CD4-positive, alpha-beta T cell (primary cell): ENCODE data around the gene SLX4. TPM values are rescaled to one million over a fixed set of nuclear protein-coding genes. Genes with fewer than 3 reads are reported as not detected.

Experiments used
- ATAC-seq: fragments of 200-7000 bp; cut with Tn5 transposase; one replicate; pipeline ENCODE4 v1.10.0; 2022; ENCODE audit warnings: mild to moderate bottlenecking; ENCODE audit not compliant: poor library complexity
- CTCF ChIA-PET: fragments of 350-600 bp; sonication (Branson Sonifier 250); formaldehyde crosslinking; loops from one replicate; lab custom pipeline; 2021; ENCODE audit warnings: antibody characterized with exemption, inconsistent platforms; lab: Charles Lee
- POLR2A ChIA-PET: fragments of 350-600 bp; sonication (Branson Sonifier 250); formaldehyde crosslinking; loops from one replicate; lab custom pipeline; 2021; ENCODE audit warnings: antibody characterized with exemption, inconsistent platforms; lab: Charles Lee
- DNase-seq, 14 experiments: peaks; one replicate each; pipeline ENCODE4 v3.0.0-alpha.2; 2013 to 2020; ENCODE audit warnings: mixed read lengths in 2 of 14
- H3K27ac ChIP-seq, 2 donors: one replicate each; pipeline versions ENCODE4 v1.5.1 to v1.7.0; 2013; ENCODE audit warnings: low read length in 2 of 2, low read depth in 1 of 2, mild to moderate bottlenecking in 1 of 2
- H3K27me3 ChIP-seq, 2 experiments: 1 replicate in 1 of 2; 2 replicates in 1 of 2; pipeline versions ENCODE4 v1.6.1 to v1.7.0; 2013; ENCODE audit warnings: low read length in 2 of 2, control low read depth in 1 of 2, mild to moderate bottlenecking in 1 of 2, moderate library complexity in 1 of 2; ENCODE audit not compliant: insufficient read depth in 2 of 2, control insufficient read depth in 1 of 2
- H3K36me3 ChIP-seq: one replicate; pipeline ENCODE4 v1.6.1; 2013; ENCODE audit warnings: low read length, control low read depth; ENCODE audit not compliant: insufficient read depth
- H3K4me1 ChIP-seq: one replicate; pipeline ENCODE4 v1.6.1; 2013; ENCODE audit warnings: low read length, control low read depth; ENCODE audit not compliant: insufficient read depth
- H3K4me3 ChIP-seq: one replicate; pipeline ENCODE4 v1.5.1; 2013; ENCODE audit warnings: mild to moderate bottlenecking, low read length, moderate library complexity
- H3K9me3 ChIP-seq, 2 experiments: 1 replicate in 1 of 2; 2 replicates in 1 of 2; pipeline versions ENCODE4 v1.6.1 to v1.7.0; 2013; ENCODE audit warnings: low read length in 2 of 2, mild to moderate bottlenecking in 2 of 2, control low read depth in 1 of 2, moderate library complexity in 1 of 2; ENCODE audit not compliant: control insufficient read depth in 1 of 2, insufficient read depth in 1 of 2
- H3K27ac Mint-ChIP-seq: one replicate; pipeline ENCODE4 v1.8.0; 2020; ENCODE audit warnings: mixed read lengths
- H3K27me3 Mint-ChIP-seq: one replicate; pipeline ENCODE4 v1.8.0; 2021; ENCODE audit warnings: mixed read lengths
- H3K36me3 Mint-ChIP-seq: one replicate; pipeline ENCODE4 v1.8.0; 2021; ENCODE audit warnings: low read depth, mixed read lengths
- H3K4me1 Mint-ChIP-seq: one replicate; pipeline ENCODE4 v1.8.0; 2021; ENCODE audit warnings: low read depth, mixed read lengths
- H3K4me3 Mint-ChIP-seq: one replicate; pipeline ENCODE4 v1.8.0; 2020; ENCODE audit warnings: mild to moderate bottlenecking, mixed read lengths
- H3K9me3 Mint-ChIP-seq: one replicate; pipeline ENCODE4 v1.8.0; 2020; ENCODE audit warnings: mixed read lengths
- CTCF ChIP-seq: fragments of 200-600 bp; IDR thresholded peaks from one replicate; pipeline ENCODE4 v1.8.0; 2022; ENCODE audit warnings: antibody characterized with exemption, mild to moderate bottlenecking
- intact Hi-C, 2 experiments: fragments of 100-400 bp; cut with DNase I in 1 of 2; cut with micrococcal nuclease in 1 of 2; formaldehyde crosslinking; loops; one replicate each; pipeline versions ENCODE4 v1.15.1 to v1.9.0; 2023 to 2025; cut with DNase I, micrococcal nuclease
- total RNA-seq, 174 experiments: library from RNA in 2 of 174; stranded (reverse) in 2 of 174; gene quantifications; one replicate each; pipeline ENCODE4 v1.2.3 and lab custom pipeline; 2021 to 2026

SLX4 gene
- total RNA-seq, 2 experiments from 2014 or later = 5.1 to 5.2 TPM

GRCh38 chr16:3595110-3595486 lies 16.3 kb downstream of the SLX4 start:
- ChIA-PET CTCF (no interaction called here), POLR2A (no interaction called here)
- no peak overlapping the region for H3K27ac Mint-ChIP-seq
- no peak overlapping the region for H3K4me3 ChIP-seq
- H3K4me1 Mint-ChIP-seq = no peaks in the 10 kb centered on the region
- no peak for TF ChIP-seq CTCF
- no peaks in the 10 kb centered on the region for H3K27me3 ChIP-seq
- no peaks in the 10 kb centered on the region for H3K4me1 ChIP-seq
- no peaks in the 10 kb centered on the region for H3K9me3 Mint-ChIP-seq
- DNase-seq = no peak
- H3K36me3 ChIP-seq = peaks cover 8% of the 10 kb centered on the region
- H3K9me3 ChIP-seq = peaks cover 0 to 2% of the 10 kb centered on the region in 2 experiments
- ATAC-seq = no peak
- H3K36me3 Mint-ChIP-seq = peaks cover 23% of the 10 kb centered on the region
- intact Hi-C loops = no loop called here
- H3K4me3 Mint-ChIP-seq = no peak overlapping the region
- no peak overlapping the region for H3K27ac ChIP-seq
- no peaks in the 10 kb centered on the region for H3K27me3 Mint-ChIP-seq

- Histone ChIP-seq H3K36me3 (peaks cover 8% of the 10 kb centered on the region), H3K4me3 (no peak overlapping the region), H3K27ac (no peak overlapping the region), H3K4me1 (no peaks in the 10 kb centered on the region), H3K27me3 (no peaks in the 10 kb centered on the region), H3K9me3 (no peaks in the 10 kb centered on the region)
- DNase-seq = no peak
- intact Hi-C loops = no loop called here
- H3K36me3 Mint-ChIP-seq = peaks cover 19% of the 10 kb centered on the region
- H3K4me1 Mint-ChIP-seq = no peaks in the 10 kb centered on the region
- H3K9me3 Mint-ChIP-seq = no peaks in the 10 kb centered on the region
- ATAC-seq = no peak
- no peak overlapping the region for H3K4me3 Mint-ChIP-seq
- TF ChIP-seq CTCF = no peak
- ChIA-PET POLR2A (no interaction called here), CTCF (no interaction called here)
- H3K27me3 Mint-ChIP-seq = no peaks in the 10 kb centered on the region
- no peak overlapping the region for H3K27ac Mint-ChIP-seq
Measured at GRCh38 chr16:3594316-3595109, 16.9 kb downstream of the SLX4 start.

- Mint-ChIP-seq H3K36me3 (peaks cover 16% of the 10 kb centered on the region), H3K4me1 (no peaks in the 10 kb centered on the region), H3K4me3 (no peak overlapping the region), H3K27ac (no peak overlapping the region), H3K9me3 (no peaks in the 10 kb centered on the region), H3K27me3 (no peaks in the 10 kb centered on the region)
- Histone ChIP-seq H3K36me3 (peaks cover 8% of the 10 kb centered on the region), H3K4me1 (no peaks in the 10 kb centered on the region), H3K27ac (no peak overlapping the region), H3K4me3 (no peak overlapping the region), H3K27me3 (no peaks in the 10 kb centered on the region), H3K9me3 (no peaks in the 10 kb centered on the region)
- ChIA-PET POLR2A (no interaction called here), CTCF (no interaction called here)
- TF ChIP-seq CTCF = no peak
- DNase-seq (no peak), ATAC-seq (no peak)
- intact Hi-C loops = no loop called here
Measured at GRCh38 chr16:3592559-3592958, 18.8 kb downstream of the SLX4 start.
